Panc1 (cell line): ENCODE measurements around the gene PPM1M. TPM values are rescaled to one million over a fixed set of nuclear protein-coding genes. Genes with fewer than 3 reads are reported as not detected.
A peak's percentile ranks its signal among the peaks of the same experiment; 100 is the strongest.

Experiments used
- ATAC-seq: fragments of 200-7000 bp; cut with Tn5 transposase; 2 replicates; pipeline ENCODE4 v1.9.1; 2020; ENCODE audit warnings: mild to moderate bottlenecking, moderate library complexity
- BruUV-seq: library from RNA; stranded (reverse); fragments of 400-500 nt; replicated peaks from 2 replicates; lab custom pipeline; 2021; lab: Mats Ljungman, UMichigan
- CTCF ChIA-PET: fragments of 300-600 bp; sonication (Branson Sonifier 250); formaldehyde crosslinking; loops from one replicate; lab custom pipeline; 2022; ENCODE audit warnings: antibody characterized with exemption; lab: Charles Lee
- POLR2A ChIA-PET: fragments of 300-600 bp; sonication (Branson Sonifier 250); formaldehyde crosslinking; loops from one replicate; lab custom pipeline; 2022; ENCODE audit warnings: antibody characterized with exemption; lab: Charles Lee
- DNase-seq: peaks from one replicate; pipeline ENCODE4 v3.0.0-alpha.2; 2010; ENCODE audit warnings: low read depth, low spot score
- H3K27ac ChIP-seq: 2 replicates; pipeline ENCODE4 v1.5.1; 2011; ENCODE audit warnings: mild to moderate bottlenecking, low read length, inconsistent platforms
- H3K27me3 ChIP-seq: fragments of 200-500 bp; sonication (Bioruptor generic); 2 replicates; pipeline ENCODE4 v1.6.0; 2014; ENCODE audit warnings: low read length, inconsistent platforms; ENCODE audit not compliant: control insufficient read depth, insufficient read depth
- H3K36me3 ChIP-seq: fragments of 200-500 bp; sonication (Bioruptor generic); 2 replicates; pipeline ENCODE4 v1.5.1; 2014; ENCODE audit warnings: inconsistent platforms, mild to moderate bottlenecking, low read length, moderate library complexity; ENCODE audit not compliant: control insufficient read depth, insufficient read depth
- H3K4me1 ChIP-seq: 2 replicates; pipeline ENCODE4 v1.5.1; 2011; ENCODE audit warnings: inconsistent platforms, mild to moderate bottlenecking, low read length, moderate library complexity; ENCODE audit not compliant: control insufficient read depth, insufficient read depth
- H3K4me3 ChIP-seq, 2 experiments: 2 replicates each; pipeline ENCODE4 v1.5.1; 2011 to 2012; ENCODE audit warnings: low read depth in 2 of 2, low read length in 2 of 2, mild to moderate bottlenecking in 2 of 2, inconsistent platforms in 1 of 2, moderate library complexity in 1 of 2
- H3K9me3 ChIP-seq: fragments of 200-500 bp; sonication (Bioruptor generic); 2 replicates; pipeline ENCODE4 v1.5.1; 2014; ENCODE audit warnings: low read depth, mild to moderate bottlenecking, inconsistent platforms, low read length, moderate library complexity; ENCODE audit not compliant: control insufficient read depth, insufficient read depth
- POLR2AphosphoS5 ChIP-seq: IDR thresholded peaks from 2 replicates; pipeline ENCODE4 v1.6.1; 2012; ENCODE audit warnings: mild to moderate bottlenecking, low read depth, low read length, moderate library complexity
- SIN3A ChIP-seq: IDR thresholded peaks from 2 replicates; pipeline ENCODE4 v1.6.1; 2012; ENCODE audit warnings: low read depth, mild to moderate bottlenecking, low read length, moderate library complexity, borderline replicate concordance; ENCODE audit not compliant: insufficient read depth
- TCF7L2 ChIP-seq: IDR thresholded peaks from 2 replicates; pipeline ENCODE4 v1.6.1; 2011; ENCODE audit warnings: mild to moderate bottlenecking, low read depth, low read length, inconsistent platforms
- in situ Hi-C: cut with HindIII; loops from 2 replicates; pipeline ENCODE4 v1.10.0; 2016; ENCODE audit warnings: low sequenced_read_pairs, low pct_unique_long_range_greater_than_20kb
- intact Hi-C: fragments of 100-400 bp; cut with micrococcal nuclease; formaldehyde crosslinking; loops from one replicate; pipeline ENCODE4 v1.10.0; 2022; ENCODE audit not compliant: unreplicated experiment
- total RNA-seq: library from RNA; stranded (reverse); gene quantifications from one replicate; pipeline ENCODE4 v1.2.1, GENCODE V29; 2021; ENCODE audit not compliant: unreplicated experiment
- TF ChIP-seq, protein P1 (sequence below), 2 experiments: IDR thresholded peaks; 2 replicates each; pipeline ENCODE4 v1.6.1; 2011 to 2012; ENCODE audit warnings: low read depth in 2 of 2, control low read depth in 1 of 2, low read length in 1 of 2, mild to moderate bottlenecking in 1 of 2, moderate library complexity in 1 of 2; ENCODE audit not compliant: insufficient read depth in 1 of 2
- TF ChIP-seq, protein P2 (sequence below): fragments of 450-650 bp; IDR thresholded peaks from 2 replicates; pipeline ENCODE4 v1.5.1; 2017; ENCODE audit warnings: mild to moderate bottlenecking

The PPM1M gene
- total RNA-seq, 1 experiment from 2014 or later: 9.7 TPM

DNA sequence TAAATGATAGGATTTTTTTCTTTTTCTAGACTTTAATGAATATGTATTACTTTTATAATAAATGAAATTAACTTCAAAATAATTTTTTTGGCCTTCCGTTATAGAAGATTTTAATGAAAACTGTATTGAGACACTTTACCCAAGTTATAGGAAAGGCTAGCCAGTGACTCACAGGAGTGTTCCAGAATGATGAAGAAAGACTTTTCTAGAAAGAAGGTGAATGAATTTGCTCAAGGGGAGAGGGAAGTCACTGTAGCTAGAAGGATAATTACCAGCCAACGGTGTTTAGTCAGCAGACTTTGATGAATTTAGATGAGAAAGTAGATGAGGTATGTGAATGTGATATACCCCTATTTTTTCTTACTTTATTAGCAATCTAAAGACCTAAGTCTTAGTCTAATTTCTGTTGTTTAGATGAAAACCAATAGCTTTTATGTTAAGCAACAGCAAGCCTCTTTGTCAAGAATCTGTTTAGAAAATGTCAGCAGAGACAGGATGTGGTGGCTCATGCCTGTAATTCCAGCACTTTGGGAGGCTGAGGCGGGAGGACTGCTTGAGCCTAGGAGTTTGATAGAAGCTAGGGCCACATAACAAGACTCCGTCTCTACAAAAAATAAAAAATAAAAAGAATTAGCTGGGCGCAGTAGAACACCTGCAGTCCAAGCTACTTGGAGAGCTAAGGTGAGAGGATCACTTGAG is 44.4 kb upstream of the PPM1M start:
- BruUV-seq: TSS peak; percentile 35
- peaks cover 18% of the 10 kb centered on the region for H3K36me3 ChIP-seq
- in situ Hi-C loops: no loop called here

DNA sequence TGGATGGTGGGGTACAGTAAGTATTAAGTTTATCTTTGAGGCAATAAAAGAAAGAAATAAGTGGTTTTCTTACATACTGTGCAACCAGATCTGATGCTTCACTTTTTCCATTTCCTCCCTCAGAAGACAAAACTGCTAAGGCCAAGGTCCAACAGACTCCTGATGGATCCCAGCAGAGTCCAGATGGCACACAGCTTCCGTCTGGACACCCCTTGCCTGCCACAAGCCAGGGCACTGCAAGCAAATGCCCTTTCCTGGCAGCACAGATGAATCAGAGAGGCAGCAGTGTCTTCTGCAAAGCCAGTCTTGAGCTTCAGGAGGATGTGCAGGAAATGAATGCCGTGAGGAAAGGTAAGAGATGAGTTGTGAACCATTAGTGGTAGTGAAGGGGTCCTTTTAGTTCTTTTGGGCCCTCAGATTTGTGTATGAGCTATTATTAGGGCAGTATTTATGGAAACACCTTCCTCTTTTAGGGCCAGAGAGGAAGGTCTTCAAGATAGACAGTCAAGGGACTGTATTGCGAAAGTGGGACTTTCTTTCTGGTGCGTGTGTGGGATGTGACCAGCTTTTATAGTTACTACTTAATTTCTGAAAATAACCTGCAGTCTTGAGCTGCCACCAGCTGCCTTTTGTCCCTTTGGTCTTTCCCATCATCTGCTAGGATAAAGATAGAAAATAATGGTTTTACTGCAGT is 43.0 kb upstream of the PPM1M start:
- TF ChIP-seq POLR2AphosphoS5: no peak
- TF ChIP-seq, protein P1, sequence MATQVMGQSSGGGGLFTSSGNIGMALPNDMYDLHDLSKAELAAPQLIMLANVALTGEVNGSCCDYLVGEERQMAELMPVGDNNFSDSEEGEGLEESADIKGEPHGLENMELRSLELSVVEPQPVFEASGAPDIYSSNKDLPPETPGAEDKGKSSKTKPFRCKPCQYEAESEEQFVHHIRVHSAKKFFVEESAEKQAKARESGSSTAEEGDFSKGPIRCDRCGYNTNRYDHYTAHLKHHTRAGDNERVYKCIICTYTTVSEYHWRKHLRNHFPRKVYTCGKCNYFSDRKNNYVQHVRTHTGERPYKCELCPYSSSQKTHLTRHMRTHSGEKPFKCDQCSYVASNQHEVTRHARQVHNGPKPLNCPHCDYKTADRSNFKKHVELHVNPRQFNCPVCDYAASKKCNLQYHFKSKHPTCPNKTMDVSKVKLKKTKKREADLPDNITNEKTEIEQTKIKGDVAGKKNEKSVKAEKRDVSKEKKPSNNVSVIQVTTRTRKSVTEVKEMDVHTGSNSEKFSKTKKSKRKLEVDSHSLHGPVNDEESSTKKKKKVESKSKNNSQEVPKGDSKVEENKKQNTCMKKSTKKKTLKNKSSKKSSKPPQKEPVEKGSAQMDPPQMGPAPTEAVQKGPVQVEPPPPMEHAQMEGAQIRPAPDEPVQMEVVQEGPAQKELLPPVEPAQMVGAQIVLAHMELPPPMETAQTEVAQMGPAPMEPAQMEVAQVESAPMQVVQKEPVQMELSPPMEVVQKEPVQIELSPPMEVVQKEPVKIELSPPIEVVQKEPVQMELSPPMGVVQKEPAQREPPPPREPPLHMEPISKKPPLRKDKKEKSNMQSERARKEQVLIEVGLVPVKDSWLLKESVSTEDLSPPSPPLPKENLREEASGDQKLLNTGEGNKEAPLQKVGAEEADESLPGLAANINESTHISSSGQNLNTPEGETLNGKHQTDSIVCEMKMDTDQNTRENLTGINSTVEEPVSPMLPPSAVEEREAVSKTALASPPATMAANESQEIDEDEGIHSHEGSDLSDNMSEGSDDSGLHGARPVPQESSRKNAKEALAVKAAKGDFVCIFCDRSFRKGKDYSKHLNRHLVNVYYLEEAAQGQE (IDR thresholded peaks at IDR 0.05; ENCODE audit: insufficient read depth in 1 of 2, low read depth in 2 of 2, low read length in 1 of 2): no peak
- POLR2A ChIA-PET: no interaction called here
- no peak for DNase-seq
- Histone ChIP-seq H3K36me3 (peaks cover 21% of the 10 kb centered on the region), H3K27ac (no peak overlapping the region), H3K4me3 (no peak overlapping the region), H3K27me3 (no peaks in the 10 kb centered on the region), H3K9me3 (no peaks in the 10 kb centered on the region), H3K4me1 (peaks cover 10% of the 10 kb centered on the region)
- ATAC-seq: no peak
- no TSS peak for BruUV-seq
- in situ Hi-C loops: no loop called here
- CTCF ChIA-PET: no interaction called here
- intact Hi-C loops: no loop called here

More for the DNA sequence above, 44.4 kb upstream of the PPM1M start:
- no peaks in the 10 kb centered on the region for H3K9me3 ChIP-seq
- H3K4me1 ChIP-seq: peaks cover 14% of the 10 kb centered on the region
- H3K27me3 ChIP-seq: no peaks in the 10 kb centered on the region
- CTCF ChIA-PET: no interaction called here
- H3K4me3 ChIP-seq: no peak overlapping the region
- ATAC-seq (no peak), DNase-seq (no peak)
- intact Hi-C loops: no loop called here
- TF ChIP-seq TCF7L2 (no peak), SIN3A (no peak), POLR2AphosphoS5 (no peak)
- TF ChIP-seq, protein P2, sequence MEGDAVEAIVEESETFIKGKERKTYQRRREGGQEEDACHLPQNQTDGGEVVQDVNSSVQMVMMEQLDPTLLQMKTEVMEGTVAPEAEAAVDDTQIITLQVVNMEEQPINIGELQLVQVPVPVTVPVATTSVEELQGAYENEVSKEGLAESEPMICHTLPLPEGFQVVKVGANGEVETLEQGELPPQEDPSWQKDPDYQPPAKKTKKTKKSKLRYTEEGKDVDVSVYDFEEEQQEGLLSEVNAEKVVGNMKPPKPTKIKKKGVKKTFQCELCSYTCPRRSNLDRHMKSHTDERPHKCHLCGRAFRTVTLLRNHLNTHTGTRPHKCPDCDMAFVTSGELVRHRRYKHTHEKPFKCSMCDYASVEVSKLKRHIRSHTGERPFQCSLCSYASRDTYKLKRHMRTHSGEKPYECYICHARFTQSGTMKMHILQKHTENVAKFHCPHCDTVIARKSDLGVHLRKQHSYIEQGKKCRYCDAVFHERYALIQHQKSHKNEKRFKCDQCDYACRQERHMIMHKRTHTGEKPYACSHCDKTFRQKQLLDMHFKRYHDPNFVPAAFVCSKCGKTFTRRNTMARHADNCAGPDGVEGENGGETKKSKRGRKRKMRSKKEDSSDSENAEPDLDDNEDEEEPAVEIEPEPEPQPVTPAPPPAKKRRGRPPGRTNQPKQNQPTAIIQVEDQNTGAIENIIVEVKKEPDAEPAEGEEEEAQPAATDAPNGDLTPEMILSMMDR: no peak
- TF ChIP-seq, protein P1 (IDR thresholded peaks at IDR 0.05; ENCODE audit: insufficient read depth in 1 of 2, low read depth in 2 of 2, low read length in 1 of 2): no peak
- H3K27ac ChIP-seq: no peak overlapping the region
- POLR2A ChIA-PET: no interaction called here
